GM23338 (cell line): ENCODE data around the gene CHI3L1. TPM values are rescaled to one million over a fixed set of nuclear protein-coding genes. Genes with fewer than 3 reads are reported as not detected.
A peak's percentile ranks its signal among the peaks of the same experiment; 100 is the strongest.

Experiments
- ATAC-seq: fragments of 200-7000 bp; cut with Tn5 transposase; 3 replicates; pipeline ENCODE4 v1.9.1; 2020
- DNase-seq: peaks from one replicate; pipeline ENCODE4 v3.0.0-alpha.2; 2015; ENCODE audit warnings: low spot score
- H2AFZ ChIP-seq: fragments of 200-600 bp; sonication (generic); 2 replicates; pipeline ENCODE4 v1.8.0; 2016; ENCODE audit warnings: antibody characterized with exemption, mild to moderate bottlenecking, moderate library complexity
- H3F3A ChIP-seq: fragments of 200-600 bp; sonication (generic); replicated peaks from 2 replicates; pipeline ENCODE4 v1.8.0; 2017; ENCODE audit warnings: antibody characterized with exemption, mixed run types, low read depth
- H3K27ac ChIP-seq: fragments of 200-600 bp; sonication (generic); 2 replicates; pipeline ENCODE4 v1.6.1; 2016; ENCODE audit warnings: low read depth
- H3K27me3 ChIP-seq: fragments of 200-600 bp; sonication (generic); 2 replicates; pipeline ENCODE4 v1.8.0; 2016; ENCODE audit warnings: mild to moderate bottlenecking, mixed run types, moderate library complexity; ENCODE audit not compliant: insufficient read depth
- H3K36me3 ChIP-seq: fragments of 200-600 bp; sonication (generic); 2 replicates; pipeline ENCODE4 v1.8.0; 2016; ENCODE audit warnings: mild to moderate bottlenecking; ENCODE audit not compliant: insufficient read depth
- H3K4me1 ChIP-seq: fragments of 200-600 bp; sonication (generic); 2 replicates; pipeline ENCODE4 v1.8.0; 2016; ENCODE audit warnings: mild to moderate bottlenecking, moderate library complexity; ENCODE audit not compliant: insufficient read depth
- H3K4me2 ChIP-seq: fragments of 200-600 bp; sonication (generic); 2 replicates; pipeline ENCODE4 v1.7.1; 2017; ENCODE audit warnings: mixed run types
- H3K4me3 ChIP-seq: fragments of 200-600 bp; sonication (generic); 2 replicates; pipeline ENCODE4 v1.6.1; 2016; ENCODE audit warnings: mixed run types
- H3K79me2 ChIP-seq: fragments of 200-600 bp; sonication (generic); replicated peaks from 2 replicates; pipeline ENCODE4 v1.8.0; 2017; ENCODE audit warnings: mild to moderate bottlenecking; ENCODE audit not compliant: insufficient read depth
- H3K9me2 ChIP-seq: fragments of 200-600 bp; sonication (generic); 2 replicates; pipeline ENCODE4 v1.8.0; 2017; ENCODE audit not compliant: insufficient read depth
- H4K20me1 ChIP-seq: fragments of 200-600 bp; sonication (generic); replicated peaks from 2 replicates; pipeline ENCODE4 v1.8.0; 2017; ENCODE audit warnings: mild to moderate bottlenecking; ENCODE audit not compliant: insufficient read depth
- H3K27ac Mint-ChIP-seq: 2 replicates; pipeline ENCODE4 v1.8.0; 2020; ENCODE audit warnings: inconsistent platforms, mild to moderate bottlenecking, moderate library complexity, mixed read lengths
- H3K27me3 Mint-ChIP-seq: 3 replicates; pipeline ENCODE4 v1.8.0; 2022; ENCODE audit warnings: low read depth, mild to moderate bottlenecking, moderate library complexity, mixed read lengths, inconsistent platforms; ENCODE audit not compliant: insufficient read depth, poor library complexity
- H3K36me3 Mint-ChIP-seq: 3 replicates; pipeline ENCODE4 v1.8.0; 2021; ENCODE audit warnings: low read depth, mild to moderate bottlenecking, inconsistent platforms, moderate library complexity, mixed read lengths
- H3K4me1 Mint-ChIP-seq: 3 replicates; pipeline ENCODE4 v1.8.0; 2020; ENCODE audit warnings: mild to moderate bottlenecking, inconsistent platforms, mixed read lengths
- H3K4me3 Mint-ChIP-seq: 3 replicates; pipeline ENCODE4 v1.8.0; 2021; ENCODE audit warnings: moderate library complexity, mild to moderate bottlenecking, inconsistent platforms, mixed read lengths
- H3K9me3 Mint-ChIP-seq: 3 replicates; pipeline ENCODE4 v1.8.0; 2020; ENCODE audit warnings: moderate library complexity, mild to moderate bottlenecking, inconsistent platforms, mixed read lengths
- CREB1 ChIP-seq: fragments of 250-450 bp; sonication (Bioruptor Pico); IDR thresholded peaks from 2 replicates; pipeline ENCODE4 v1.5.0; 2020; ENCODE audit warnings: low read depth, mild to moderate bottlenecking, moderate library complexity
- EZH2 ChIP-seq: fragments of 200-600 bp; sonication (generic); IDR thresholded peaks from one replicate; pipeline ENCODE4 v1.8.0; 2017; ENCODE audit warnings: antibody characterized with exemption, mild to moderate bottlenecking, low read depth; ENCODE audit not compliant: unreplicated experiment
- EZH2phosphoT487 ChIP-seq: fragments of 200-600 bp; sonication (generic); IDR thresholded peaks from one replicate; pipeline ENCODE4 v1.8.1; 2018; ENCODE audit warnings: antibody characterized with exemption; ENCODE audit not compliant: unreplicated experiment
- JUNB ChIP-seq: IDR thresholded peaks from one replicate; pipeline ENCODE4 v1.6.1; 2016; ENCODE audit warnings: antibody characterized with exemption; ENCODE audit not compliant: unreplicated experiment
- NANOG ChIP-seq: IDR thresholded peaks from 2 replicates; pipeline ENCODE4 v1.6.1; 2016; ENCODE audit warnings: antibody characterized with exemption, borderline replicate concordance
- POLR2AphosphoS5 ChIP-seq: IDR thresholded peaks from 2 replicates; pipeline ENCODE4 v1.6.1; 2016; ENCODE audit warnings: antibody characterized with exemption, low read depth
- STAT1 ChIP-seq: IDR thresholded peaks from one replicate; pipeline ENCODE4 v1.6.1; 2016; ENCODE audit warnings: antibody characterized with exemption; ENCODE audit not compliant: unreplicated experiment
- ZNF114 ChIP-seq: fragments of 250-450 bp; sonication (Bioruptor Pico); IDR thresholded peaks from 2 replicates; pipeline ENCODE4 v1.5.0; 2020; ENCODE audit warnings: mild to moderate bottlenecking, moderate library complexity
- ZNF331 ChIP-seq: fragments of 250-450 bp; sonication (Bioruptor Pico); IDR thresholded peaks from 2 replicates; pipeline ENCODE4 v1.5.0; 2020; ENCODE audit warnings: low read depth, mild to moderate bottlenecking, moderate library complexity
- polyA plus RNA-seq: library from polyadenylated mRNA; unstranded; fragments of >200 nt; fragmentation: Nextera tagmentation; extraction: Ambion mirVana; gene quantifications from 2 replicates; pipeline ENCODE4 v1.2.1, GENCODE V29; 2016
- total RNA-seq: library from RNA; depleted of rRNA; stranded (reverse); fragments of >200 nt; shearing (Covaris generic); gene quantifications from 2 replicates; pipeline ENCODE4 v1.2.3, GENCODE V29; 2014
- TF ChIP-seq, protein P1 (sequence below), 2 experiments: fragments of 200-600 bp in 1 of 2; sonication (generic) in 1 of 2; conservative IDR thresholded peaks; 2 replicates each; pipeline versions ENCODE4 v1.5.1 to v1.6.1; 2016 to 2017; ENCODE audit warnings: antibody characterized with exemption in 2 of 2, low read depth in 2 of 2, mild to moderate bottlenecking in 2 of 2, moderate library complexity in 1 of 2
- TF ChIP-seq, protein P2 (sequence below): IDR thresholded peaks from one replicate; pipeline ENCODE4 v1.6.1; 2018; ENCODE audit warnings: antibody characterized with exemption; ENCODE audit not compliant: unreplicated experiment
- TF ChIP-seq, protein P3 (sequence below): IDR thresholded peaks from 2 replicates; pipeline ENCODE4 v1.6.1; 2016; ENCODE audit warnings: antibody characterized with exemption
- TF ChIP-seq, protein P4 (sequence below): fragments of 250-450 bp; sonication (Bioruptor Pico); IDR thresholded peaks from 2 replicates; pipeline ENCODE4 v1.5.0; 2020; ENCODE audit warnings: mild to moderate bottlenecking, moderate library complexity

CHI3L1 gene
- total and polyA plus RNA-seq, 2 experiments from 2014 or later: 0.76 TPM; not detected in 1

DNA sequence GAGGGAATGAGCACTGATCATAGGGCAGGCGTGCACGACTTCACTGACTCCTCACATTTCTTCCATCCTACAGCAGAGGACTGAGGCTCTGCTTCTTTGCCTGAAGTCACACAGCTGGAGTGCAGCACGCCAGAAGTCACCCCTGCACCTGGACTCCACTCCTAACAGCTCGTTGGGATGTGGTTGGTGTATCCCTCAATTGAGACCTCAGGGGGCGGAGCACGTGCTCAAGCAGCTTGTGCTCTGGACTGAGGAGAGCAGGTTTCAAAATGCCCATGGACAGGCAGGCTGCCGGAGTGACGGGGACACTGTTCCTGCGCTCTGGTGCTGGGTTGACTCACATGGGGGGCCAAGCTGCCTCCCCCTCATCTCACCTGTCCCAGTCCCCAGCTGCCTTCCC lies 29.1 kb upstream of the CHI3L1 start:
- Mint-ChIP-seq H3K27me3 (peaks cover 21% of the 10 kb centered on the region), H3K27ac (no peak overlapping the region), H3K9me3 (no peaks in the 10 kb centered on the region; the same call in 2 of the 3 replicates), H3K36me3 (no peaks in the 10 kb centered on the region), H3K4me1 (peaks cover 17% of the 10 kb centered on the region), H3K4me3 (no peak overlapping the region)
- peak; percentile 22 for DNase-seq
- no peaks in the 10 kb centered on the region for H3F3A ChIP-seq
- ATAC-seq: peak; percentile 2; the same call in 1 of the 3 replicates
- peaks cover 10% of the 10 kb centered on the region for H3K4me1 ChIP-seq
- TF ChIP-seq EZH2 (no peak), ZNF114 (CRISPR knock-in tag) (no peak), EZH2phosphoT487 (no peak), NANOG (no peak), POLR2AphosphoS5 (no peak), JUNB (no peak), STAT1 (no peak), CREB1 (CRISPR knock-in tag) (no peak), ZNF331 (no peak)
- TF ChIP-seq, protein P1, sequence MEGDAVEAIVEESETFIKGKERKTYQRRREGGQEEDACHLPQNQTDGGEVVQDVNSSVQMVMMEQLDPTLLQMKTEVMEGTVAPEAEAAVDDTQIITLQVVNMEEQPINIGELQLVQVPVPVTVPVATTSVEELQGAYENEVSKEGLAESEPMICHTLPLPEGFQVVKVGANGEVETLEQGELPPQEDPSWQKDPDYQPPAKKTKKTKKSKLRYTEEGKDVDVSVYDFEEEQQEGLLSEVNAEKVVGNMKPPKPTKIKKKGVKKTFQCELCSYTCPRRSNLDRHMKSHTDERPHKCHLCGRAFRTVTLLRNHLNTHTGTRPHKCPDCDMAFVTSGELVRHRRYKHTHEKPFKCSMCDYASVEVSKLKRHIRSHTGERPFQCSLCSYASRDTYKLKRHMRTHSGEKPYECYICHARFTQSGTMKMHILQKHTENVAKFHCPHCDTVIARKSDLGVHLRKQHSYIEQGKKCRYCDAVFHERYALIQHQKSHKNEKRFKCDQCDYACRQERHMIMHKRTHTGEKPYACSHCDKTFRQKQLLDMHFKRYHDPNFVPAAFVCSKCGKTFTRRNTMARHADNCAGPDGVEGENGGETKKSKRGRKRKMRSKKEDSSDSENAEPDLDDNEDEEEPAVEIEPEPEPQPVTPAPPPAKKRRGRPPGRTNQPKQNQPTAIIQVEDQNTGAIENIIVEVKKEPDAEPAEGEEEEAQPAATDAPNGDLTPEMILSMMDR (conservative IDR thresholded peaks at IDR 0.05; ENCODE audit: low read depth in 2 of 2): no peak
- TF ChIP-seq, protein P2, sequence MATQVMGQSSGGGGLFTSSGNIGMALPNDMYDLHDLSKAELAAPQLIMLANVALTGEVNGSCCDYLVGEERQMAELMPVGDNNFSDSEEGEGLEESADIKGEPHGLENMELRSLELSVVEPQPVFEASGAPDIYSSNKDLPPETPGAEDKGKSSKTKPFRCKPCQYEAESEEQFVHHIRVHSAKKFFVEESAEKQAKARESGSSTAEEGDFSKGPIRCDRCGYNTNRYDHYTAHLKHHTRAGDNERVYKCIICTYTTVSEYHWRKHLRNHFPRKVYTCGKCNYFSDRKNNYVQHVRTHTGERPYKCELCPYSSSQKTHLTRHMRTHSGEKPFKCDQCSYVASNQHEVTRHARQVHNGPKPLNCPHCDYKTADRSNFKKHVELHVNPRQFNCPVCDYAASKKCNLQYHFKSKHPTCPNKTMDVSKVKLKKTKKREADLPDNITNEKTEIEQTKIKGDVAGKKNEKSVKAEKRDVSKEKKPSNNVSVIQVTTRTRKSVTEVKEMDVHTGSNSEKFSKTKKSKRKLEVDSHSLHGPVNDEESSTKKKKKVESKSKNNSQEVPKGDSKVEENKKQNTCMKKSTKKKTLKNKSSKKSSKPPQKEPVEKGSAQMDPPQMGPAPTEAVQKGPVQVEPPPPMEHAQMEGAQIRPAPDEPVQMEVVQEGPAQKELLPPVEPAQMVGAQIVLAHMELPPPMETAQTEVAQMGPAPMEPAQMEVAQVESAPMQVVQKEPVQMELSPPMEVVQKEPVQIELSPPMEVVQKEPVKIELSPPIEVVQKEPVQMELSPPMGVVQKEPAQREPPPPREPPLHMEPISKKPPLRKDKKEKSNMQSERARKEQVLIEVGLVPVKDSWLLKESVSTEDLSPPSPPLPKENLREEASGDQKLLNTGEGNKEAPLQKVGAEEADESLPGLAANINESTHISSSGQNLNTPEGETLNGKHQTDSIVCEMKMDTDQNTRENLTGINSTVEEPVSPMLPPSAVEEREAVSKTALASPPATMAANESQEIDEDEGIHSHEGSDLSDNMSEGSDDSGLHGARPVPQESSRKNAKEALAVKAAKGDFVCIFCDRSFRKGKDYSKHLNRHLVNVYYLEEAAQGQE: no peak
- TF ChIP-seq, protein P3, sequence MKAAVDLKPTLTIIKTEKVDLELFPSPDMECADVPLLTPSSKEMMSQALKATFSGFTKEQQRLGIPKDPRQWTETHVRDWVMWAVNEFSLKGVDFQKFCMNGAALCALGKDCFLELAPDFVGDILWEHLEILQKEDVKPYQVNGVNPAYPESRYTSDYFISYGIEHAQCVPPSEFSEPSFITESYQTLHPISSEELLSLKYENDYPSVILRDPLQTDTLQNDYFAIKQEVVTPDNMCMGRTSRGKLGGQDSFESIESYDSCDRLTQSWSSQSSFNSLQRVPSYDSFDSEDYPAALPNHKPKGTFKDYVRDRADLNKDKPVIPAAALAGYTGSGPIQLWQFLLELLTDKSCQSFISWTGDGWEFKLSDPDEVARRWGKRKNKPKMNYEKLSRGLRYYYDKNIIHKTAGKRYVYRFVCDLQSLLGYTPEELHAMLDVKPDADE: no peak
- TF ChIP-seq, protein P4, sequence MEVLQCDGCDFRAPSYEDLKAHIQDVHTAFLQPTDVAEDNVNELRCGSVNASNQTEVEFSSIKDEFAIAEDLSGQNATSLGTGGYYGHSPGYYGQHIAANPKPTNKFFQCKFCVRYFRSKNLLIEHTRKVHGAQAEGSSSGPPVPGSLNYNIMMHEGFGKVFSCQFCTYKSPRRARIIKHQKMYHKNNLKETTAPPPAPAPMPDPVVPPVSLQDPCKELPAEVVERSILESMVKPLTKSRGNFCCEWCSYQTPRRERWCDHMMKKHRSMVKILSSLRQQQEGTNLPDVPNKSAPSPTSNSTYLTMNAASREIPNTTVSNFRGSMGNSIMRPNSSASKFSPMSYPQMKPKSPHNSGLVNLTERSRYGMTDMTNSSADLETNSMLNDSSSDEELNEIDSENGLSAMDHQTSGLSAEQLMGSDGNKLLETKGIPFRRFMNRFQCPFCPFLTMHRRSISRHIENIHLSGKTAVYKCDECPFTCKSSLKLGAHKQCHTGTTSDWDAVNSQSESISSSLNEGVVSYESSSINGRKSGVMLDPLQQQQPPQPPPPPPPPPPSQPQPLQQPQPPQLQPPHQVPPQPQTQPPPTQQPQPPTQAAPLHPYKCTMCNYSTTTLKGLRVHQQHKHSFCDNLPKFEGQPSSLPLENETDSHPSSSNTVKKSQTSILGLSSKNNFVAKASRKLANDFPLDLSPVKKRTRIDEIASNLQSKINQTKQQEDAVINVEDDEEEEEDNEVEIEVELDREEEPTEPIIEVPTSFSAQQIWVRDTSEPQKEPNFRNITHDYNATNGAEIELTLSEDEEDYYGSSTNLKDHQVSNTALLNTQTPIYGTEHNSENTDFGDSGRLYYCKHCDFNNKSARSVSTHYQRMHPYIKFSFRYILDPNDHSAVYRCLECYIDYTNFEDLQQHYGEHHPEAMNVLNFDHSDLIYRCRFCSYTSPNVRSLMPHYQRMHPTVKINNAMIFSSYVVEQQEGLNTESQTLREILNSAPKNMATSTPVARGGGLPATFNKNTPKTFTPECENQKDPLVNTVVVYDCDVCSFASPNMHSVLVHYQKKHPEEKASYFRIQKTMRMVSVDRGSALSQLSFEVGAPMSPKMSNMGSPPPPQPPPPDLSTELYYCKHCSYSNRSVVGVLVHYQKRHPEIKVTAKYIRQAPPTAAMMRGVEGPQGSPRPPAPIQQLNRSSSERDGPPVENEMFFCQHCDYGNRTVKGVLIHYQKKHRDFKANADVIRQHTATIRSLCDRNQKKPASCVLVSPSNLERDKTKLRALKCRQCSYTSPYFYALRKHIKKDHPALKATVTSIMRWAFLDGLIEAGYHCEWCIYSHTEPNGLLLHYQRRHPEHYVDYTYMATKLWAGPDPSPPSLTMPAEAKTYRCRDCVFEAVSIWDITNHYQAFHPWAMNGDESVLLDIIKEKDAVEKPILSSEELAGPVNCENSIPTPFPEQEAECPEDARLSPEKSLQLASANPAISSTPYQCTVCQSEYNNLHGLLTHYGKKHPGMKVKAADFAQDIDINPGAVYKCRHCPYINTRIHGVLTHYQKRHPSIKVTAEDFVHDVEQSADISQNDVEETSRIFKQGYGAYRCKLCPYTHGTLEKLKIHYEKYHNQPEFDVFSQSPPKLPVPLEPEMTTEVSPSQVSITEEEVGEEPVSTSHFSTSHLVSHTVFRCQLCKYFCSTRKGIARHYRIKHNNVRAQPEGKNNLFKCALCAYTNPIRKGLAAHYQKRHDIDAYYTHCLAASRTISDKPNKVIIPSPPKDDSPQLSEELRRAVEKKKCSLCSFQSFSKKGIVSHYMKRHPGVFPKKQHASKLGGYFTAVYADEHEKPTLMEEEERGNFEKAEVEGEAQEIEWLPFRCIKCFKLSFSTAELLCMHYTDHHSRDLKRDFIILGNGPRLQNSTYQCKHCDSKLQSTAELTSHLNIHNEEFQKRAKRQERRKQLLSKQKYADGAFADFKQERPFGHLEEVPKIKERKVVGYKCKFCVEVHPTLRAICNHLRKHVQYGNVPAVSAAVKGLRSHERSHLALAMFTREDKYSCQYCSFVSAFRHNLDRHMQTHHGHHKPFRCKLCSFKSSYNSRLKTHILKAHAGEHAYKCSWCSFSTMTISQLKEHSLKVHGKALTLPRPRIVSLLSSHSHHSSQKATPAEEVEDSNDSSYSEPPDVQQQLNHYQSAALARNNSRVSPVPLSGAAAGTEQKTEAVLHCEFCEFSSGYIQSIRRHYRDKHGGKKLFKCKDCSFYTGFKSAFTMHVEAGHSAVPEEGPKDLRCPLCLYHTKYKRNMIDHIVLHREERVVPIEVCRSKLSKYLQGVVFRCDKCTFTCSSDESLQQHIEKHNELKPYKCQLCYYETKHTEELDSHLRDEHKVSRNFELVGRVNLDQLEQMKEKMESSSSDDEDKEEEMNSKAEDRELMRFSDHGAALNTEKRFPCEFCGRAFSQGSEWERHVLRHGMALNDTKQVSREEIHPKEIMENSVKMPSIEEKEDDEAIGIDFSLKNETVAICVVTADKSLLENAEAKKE: no peak
- H4K20me1 ChIP-seq: no peaks in the 10 kb centered on the region
- no peaks in the 10 kb centered on the region for H3K9me2 ChIP-seq
- H3K4me3 ChIP-seq: no peak overlapping the region
- no peak overlapping the region for H3K4me2 ChIP-seq
- no peaks in the 10 kb centered on the region for H3K36me3 ChIP-seq
- H3K27ac ChIP-seq: no peak overlapping the region
- H3K27me3 ChIP-seq: no peaks in the 10 kb centered on the region
- H3K79me2 ChIP-seq: no peaks in the 10 kb centered on the region
- H2AFZ ChIP-seq: peak overlapping the region; percentile 0; the same call in 1 of the 2 replicates
